Natural killer cell (primary cell): ENCODE results near the gene CERS6. TPM values are rescaled to one million over a fixed set of nuclear protein-coding genes. Genes with fewer than 3 reads are reported as not detected.
"Not testable (repeated sequence)": the region's sequence is repeated elsewhere in the genome, so short reads cannot be mapped to it uniquely, and the experiment has no call there.

Source experiments
- ATAC-seq, 3 donors: fragments of 150-1000 bp in 2 of 3; fragments of 200-7000 bp in 1 of 3; cut with Tn5 transposase; 1 replicate in 1 of 3; 2 replicates in 2 of 3; pipeline ENCODE4 v1.10.0; 2021; ENCODE audit warnings: mild to moderate bottlenecking in 2 of 3, moderate library complexity in 2 of 3
- DNase-seq, 2 donors: peaks; one replicate each; pipeline versions ENCODE4 v3.0.0 to v3.0.0-alpha.2; 2013 to 2021; ENCODE audit warnings: mixed read lengths in 1 of 2
- H3K27ac ChIP-seq: one replicate; pipeline ENCODE4 v1.5.1; 2013; ENCODE audit warnings: mild to moderate bottlenecking, low read length
- H3K27me3 ChIP-seq: one replicate; pipeline ENCODE4 v1.6.1; 2013; ENCODE audit warnings: low read length; ENCODE audit not compliant: control insufficient read depth, insufficient read depth
- H3K36me3 ChIP-seq: one replicate; pipeline ENCODE4 v1.6.1; 2013; ENCODE audit warnings: low read length; ENCODE audit not compliant: control insufficient read depth, insufficient read depth
- H3K4me1 ChIP-seq: one replicate; pipeline ENCODE4 v1.6.1; 2013; ENCODE audit warnings: low read length; ENCODE audit not compliant: control insufficient read depth, insufficient read depth
- H3K4me3 ChIP-seq: one replicate; pipeline ENCODE4 v1.5.1; 2013; ENCODE audit warnings: low read length
- H3K9me3 ChIP-seq: one replicate; pipeline ENCODE4 v1.6.1; 2013; ENCODE audit warnings: low read length; ENCODE audit not compliant: control insufficient read depth, insufficient read depth
- H3K27ac Mint-ChIP-seq, 2 donors: one replicate each; pipeline ENCODE4 v1.8.0; 2022; ENCODE audit warnings: mild to moderate bottlenecking in 2 of 2, mixed read lengths in 2 of 2, moderate library complexity in 1 of 2
- H3K27me3 Mint-ChIP-seq, 2 donors: one replicate each; pipeline ENCODE4 v1.8.0; 2022; ENCODE audit warnings: low read depth in 2 of 2, mixed read lengths in 2 of 2
- H3K36me3 Mint-ChIP-seq: one replicate; pipeline ENCODE4 v1.8.0; 2022; ENCODE audit warnings: mixed read lengths
- H3K4me1 Mint-ChIP-seq, 2 donors: one replicate each; pipeline ENCODE4 v1.8.0; 2022; ENCODE audit warnings: mixed read lengths in 2 of 2
- H3K4me3 Mint-ChIP-seq: one replicate; pipeline ENCODE4 v1.8.0; 2022; ENCODE audit warnings: mild to moderate bottlenecking, moderate library complexity, mixed read lengths
- H3K9me3 Mint-ChIP-seq, 2 donors: one replicate each; pipeline ENCODE4 v1.8.0; 2022; ENCODE audit warnings: mixed read lengths in 2 of 2
- WGBS: methylation state at CpG from one replicate; pipeline ENCODE4 v1.1.7; 2013; ENCODE audit warnings: missing lambda C conversion rate; ENCODE audit not compliant: insufficient coverage; 5-methylcytosine and 5-hydroxymethylcytosine counted together
- intact Hi-C: fragments of 100-400 bp; cut with micrococcal nuclease; formaldehyde crosslinking; loops from one replicate; pipeline ENCODE4 v1.14.2; 2022
- total RNA-seq, 4 donors: library from RNA; stranded (reverse); fragments of 120-200 nt in 1 of 4; gene quantifications; one replicate each; pipeline versions ENCODE4 v1.2.3 to v1.2.4, GENCODE V29; 2013 to 2022
- TF ChIP-seq, protein P1 (sequence below): fragments of 200-600 bp; IDR thresholded peaks from one replicate; pipeline ENCODE4 v1.8.0; 2022; ENCODE audit warnings: antibody characterized with exemption

Gene CERS6
- total RNA-seq, 3 donors from 2014 or later (not counting 1 experiment from before 2014, with no cell fraction given), result 9.1 to 13.5 (median 11.8) TPM

DNA sequence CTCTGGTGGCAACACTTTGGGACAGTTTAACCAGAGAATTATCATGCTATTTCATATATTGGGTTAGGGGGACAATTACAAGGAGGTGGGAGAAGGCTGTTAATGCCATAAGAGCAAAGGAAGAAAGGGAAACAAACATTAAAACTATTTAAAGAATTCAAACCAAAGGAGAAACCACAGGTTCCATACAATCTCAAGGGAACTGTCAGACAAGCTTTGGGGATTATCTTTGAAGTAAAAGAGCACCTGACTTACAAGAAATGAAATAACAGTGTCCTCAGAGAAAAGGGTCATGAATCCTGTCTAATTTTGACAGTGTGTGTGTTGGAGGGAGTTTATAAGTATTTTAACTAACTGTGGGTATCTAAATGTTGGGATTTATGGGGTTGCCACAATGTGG lies 44.4 kb downstream of the CERS6 start:
- Mint-ChIP-seq H3K4me1 (peaks cover 34 to 36% of the 10 kb centered on the region in 2 donors), H3K36me3 (no peaks in the 10 kb centered on the region), H3K4me3 (no peak overlapping the region), H3K27me3 (no peaks in the 10 kb centered on the region), H3K27ac (no peak overlapping the region), H3K9me3 (peaks cover 2 to 4% of the 10 kb centered on the region in 2 donors)
- ATAC-seq, result no peak
- DNase-seq, result no peak
- no peaks in the 10 kb centered on the region for H3K4me1 ChIP-seq
- no peaks in the 10 kb centered on the region for H3K36me3 ChIP-seq
- no peaks in the 10 kb centered on the region for H3K9me3 ChIP-seq
- intact Hi-C loops, result no loop called here
- no peak overlapping the region for H3K27ac ChIP-seq
- H3K27me3 ChIP-seq, result no peaks in the 10 kb centered on the region
- TF ChIP-seq, protein P1, sequence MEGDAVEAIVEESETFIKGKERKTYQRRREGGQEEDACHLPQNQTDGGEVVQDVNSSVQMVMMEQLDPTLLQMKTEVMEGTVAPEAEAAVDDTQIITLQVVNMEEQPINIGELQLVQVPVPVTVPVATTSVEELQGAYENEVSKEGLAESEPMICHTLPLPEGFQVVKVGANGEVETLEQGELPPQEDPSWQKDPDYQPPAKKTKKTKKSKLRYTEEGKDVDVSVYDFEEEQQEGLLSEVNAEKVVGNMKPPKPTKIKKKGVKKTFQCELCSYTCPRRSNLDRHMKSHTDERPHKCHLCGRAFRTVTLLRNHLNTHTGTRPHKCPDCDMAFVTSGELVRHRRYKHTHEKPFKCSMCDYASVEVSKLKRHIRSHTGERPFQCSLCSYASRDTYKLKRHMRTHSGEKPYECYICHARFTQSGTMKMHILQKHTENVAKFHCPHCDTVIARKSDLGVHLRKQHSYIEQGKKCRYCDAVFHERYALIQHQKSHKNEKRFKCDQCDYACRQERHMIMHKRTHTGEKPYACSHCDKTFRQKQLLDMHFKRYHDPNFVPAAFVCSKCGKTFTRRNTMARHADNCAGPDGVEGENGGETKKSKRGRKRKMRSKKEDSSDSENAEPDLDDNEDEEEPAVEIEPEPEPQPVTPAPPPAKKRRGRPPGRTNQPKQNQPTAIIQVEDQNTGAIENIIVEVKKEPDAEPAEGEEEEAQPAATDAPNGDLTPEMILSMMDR, result no peak
- no peak overlapping the region for H3K4me3 ChIP-seq

DNA sequence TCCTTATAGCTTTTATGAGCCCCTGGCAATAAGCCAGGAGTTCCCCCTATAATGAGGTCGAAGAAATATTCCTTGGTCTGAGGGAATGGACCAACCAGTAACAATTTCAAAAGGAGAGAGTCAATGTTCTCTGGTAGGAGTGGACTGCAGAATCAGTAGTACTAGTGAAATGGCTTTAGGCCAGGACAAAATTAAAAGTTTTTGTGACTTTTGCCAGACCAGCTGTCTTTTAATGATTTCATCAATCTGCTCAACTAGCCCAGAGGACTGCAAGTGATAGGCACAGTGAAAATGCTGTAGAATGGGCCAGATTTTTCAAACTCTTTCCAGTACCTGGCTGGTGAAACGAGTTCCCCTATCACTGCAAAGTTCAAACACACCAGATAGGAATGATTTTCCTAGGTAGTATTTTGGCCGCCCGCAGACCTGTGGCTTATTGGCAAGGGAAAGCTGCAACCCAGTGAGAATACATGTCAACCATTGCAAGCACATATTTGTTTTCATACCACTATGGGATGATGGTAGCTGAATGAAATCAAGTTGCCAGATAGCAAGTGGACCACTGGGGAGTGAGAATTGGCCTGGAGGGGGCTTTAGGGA lies 45.5 kb downstream of the CERS6 start:
- Mint-ChIP-seq H3K9me3 (peaks cover 2 to 4% of the 10 kb centered on the region in 2 donors), H3K27me3 (no peaks in the 10 kb centered on the region), H3K4me1 (peaks cover 27 to 30% of the 10 kb centered on the region in 2 donors), H3K36me3 (no peaks in the 10 kb centered on the region), H3K4me3 (no peak overlapping the region), H3K27ac (no peak overlapping the region)
- DNase-seq (no peak), ATAC-seq (no peak)
- intact Hi-C loops, result no loop called here
- TF ChIP-seq, protein P1, result no peak
- Histone ChIP-seq H3K27ac (no peak overlapping the region), H3K4me3 (no peak overlapping the region), H3K36me3 (no peaks in the 10 kb centered on the region), H3K4me1 (no peaks in the 10 kb centered on the region), H3K27me3 (no peaks in the 10 kb centered on the region), H3K9me3 (no peaks in the 10 kb centered on the region)
- WGBS, result 96% methylated on average over 4 of the region's 4 CpGs

DNA sequence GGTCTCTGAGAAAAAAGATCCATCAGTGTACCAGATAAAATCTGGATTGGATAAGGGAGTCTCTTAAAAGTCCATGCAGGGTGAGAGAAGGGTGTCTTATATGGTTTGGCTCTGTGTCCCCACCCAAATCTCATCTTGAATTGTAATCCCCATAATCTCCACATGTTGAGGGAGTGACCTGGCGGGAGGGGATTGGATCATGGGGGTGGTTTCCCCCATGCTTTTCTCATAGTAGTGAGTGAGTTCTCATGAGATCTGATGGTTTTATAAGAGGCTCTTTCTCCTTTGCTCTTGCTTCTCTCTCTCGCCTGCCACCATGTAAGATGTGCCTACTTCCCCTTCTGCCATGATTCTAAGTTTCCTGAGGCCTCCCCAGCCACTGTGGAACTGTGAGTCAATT lies 46.8 kb downstream of the CERS6 start:
- H3K9me3 Mint-ChIP-seq, intact Hi-C loops, H3K36me3 Mint-ChIP-seq, H3K27ac Mint-ChIP-seq, H3K9me3 ChIP-seq, H3K27me3 Mint-ChIP-seq, DNase-seq, H3K4me1 ChIP-seq, H3K27ac ChIP-seq, ATAC-seq, H3K4me3 ChIP-seq, H3K4me3 Mint-ChIP-seq, H3K36me3 ChIP-seq, H3K27me3 ChIP-seq: not testable (repeated sequence)
- H3K4me1 Mint-ChIP-seq, result peaks cover 27% of the 10 kb centered on the region in 2 donors
- WGBS, result 100% methylated on average over 1 of the region's 2 CpGs

DNA sequence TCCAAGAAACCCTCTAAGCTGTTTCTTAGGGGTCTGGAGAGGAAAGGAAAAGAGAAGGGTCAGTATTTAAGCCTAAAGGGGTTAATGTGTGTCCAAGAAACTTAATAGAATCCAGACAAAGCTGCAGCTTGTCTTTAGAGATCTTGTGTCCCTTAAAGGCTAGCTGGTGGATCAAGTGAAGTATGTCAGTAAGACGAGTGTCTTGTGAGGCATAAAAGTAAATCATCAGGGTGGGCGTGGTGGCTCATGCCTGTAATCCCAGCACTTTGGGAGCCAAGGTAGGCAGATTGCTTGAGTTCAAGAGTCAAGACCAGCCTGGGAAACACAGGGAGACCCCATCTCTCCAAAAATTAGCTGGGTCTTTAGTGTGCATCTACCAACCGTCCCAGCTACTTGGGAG lies 47.8 kb downstream of the CERS6 start:
- 94% methylated on average over 3 of the region's 3 CpGs for WGBS
- Histone ChIP-seq H3K4me1 (no peaks in the 10 kb centered on the region), H3K36me3 (no peaks in the 10 kb centered on the region), H3K27me3 (no peaks in the 10 kb centered on the region), H3K4me3 (no peak overlapping the region), H3K27ac (no peak overlapping the region), H3K9me3 (no peaks in the 10 kb centered on the region)
- no peak for ATAC-seq
- peaks cover 2 to 4% of the 10 kb centered on the region in 2 donors for H3K9me3 Mint-ChIP-seq
- peaks cover 19 to 21% of the 10 kb centered on the region in 2 donors for H3K4me1 Mint-ChIP-seq
- intact Hi-C loops, result no loop called here
- no peak for DNase-seq
- H3K36me3 Mint-ChIP-seq, result no peaks in the 10 kb centered on the region
- TF ChIP-seq, protein P1, result no peak
- H3K27me3 Mint-ChIP-seq, result no peaks in the 10 kb centered on the region
- H3K4me3 Mint-ChIP-seq, result no peak overlapping the region
- no peak overlapping the region for H3K27ac Mint-ChIP-seq
